GM12872 (cell line): ENCODE data around the gene VPS26C.

ENCODE experiments used
- TF ChIP-seq, protein P1 (sequence below): IDR thresholded peaks from 3 replicates; pipeline ENCODE4 v1.5.1; 2011; ENCODE audit warnings: low read depth, mild to moderate bottlenecking, low read length, moderate library complexity; ENCODE audit not compliant: insufficient read depth

The VPS26C gene

DNA sequence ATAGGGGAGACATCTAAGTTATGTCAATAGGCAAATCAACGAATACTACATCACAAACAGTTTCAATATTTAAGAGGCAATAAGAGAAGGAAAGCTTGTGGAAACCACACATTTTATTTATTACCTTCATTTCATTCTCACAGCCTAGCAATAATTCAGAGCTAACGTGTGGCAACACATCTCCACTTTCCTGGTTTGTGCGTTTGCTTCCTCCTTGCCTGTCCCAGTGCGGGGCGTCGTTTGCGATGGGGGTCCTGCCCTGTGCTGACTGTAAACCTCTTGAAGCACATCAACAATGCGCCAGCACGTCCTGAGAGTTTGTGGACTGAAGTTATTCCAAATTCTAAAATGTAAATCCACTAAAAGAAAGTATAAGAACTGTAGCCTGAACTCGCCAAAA, 14.4 kb upstream of the VPS26C start:
- TF ChIP-seq, protein P1, sequence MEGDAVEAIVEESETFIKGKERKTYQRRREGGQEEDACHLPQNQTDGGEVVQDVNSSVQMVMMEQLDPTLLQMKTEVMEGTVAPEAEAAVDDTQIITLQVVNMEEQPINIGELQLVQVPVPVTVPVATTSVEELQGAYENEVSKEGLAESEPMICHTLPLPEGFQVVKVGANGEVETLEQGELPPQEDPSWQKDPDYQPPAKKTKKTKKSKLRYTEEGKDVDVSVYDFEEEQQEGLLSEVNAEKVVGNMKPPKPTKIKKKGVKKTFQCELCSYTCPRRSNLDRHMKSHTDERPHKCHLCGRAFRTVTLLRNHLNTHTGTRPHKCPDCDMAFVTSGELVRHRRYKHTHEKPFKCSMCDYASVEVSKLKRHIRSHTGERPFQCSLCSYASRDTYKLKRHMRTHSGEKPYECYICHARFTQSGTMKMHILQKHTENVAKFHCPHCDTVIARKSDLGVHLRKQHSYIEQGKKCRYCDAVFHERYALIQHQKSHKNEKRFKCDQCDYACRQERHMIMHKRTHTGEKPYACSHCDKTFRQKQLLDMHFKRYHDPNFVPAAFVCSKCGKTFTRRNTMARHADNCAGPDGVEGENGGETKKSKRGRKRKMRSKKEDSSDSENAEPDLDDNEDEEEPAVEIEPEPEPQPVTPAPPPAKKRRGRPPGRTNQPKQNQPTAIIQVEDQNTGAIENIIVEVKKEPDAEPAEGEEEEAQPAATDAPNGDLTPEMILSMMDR, result no peak

DNA sequence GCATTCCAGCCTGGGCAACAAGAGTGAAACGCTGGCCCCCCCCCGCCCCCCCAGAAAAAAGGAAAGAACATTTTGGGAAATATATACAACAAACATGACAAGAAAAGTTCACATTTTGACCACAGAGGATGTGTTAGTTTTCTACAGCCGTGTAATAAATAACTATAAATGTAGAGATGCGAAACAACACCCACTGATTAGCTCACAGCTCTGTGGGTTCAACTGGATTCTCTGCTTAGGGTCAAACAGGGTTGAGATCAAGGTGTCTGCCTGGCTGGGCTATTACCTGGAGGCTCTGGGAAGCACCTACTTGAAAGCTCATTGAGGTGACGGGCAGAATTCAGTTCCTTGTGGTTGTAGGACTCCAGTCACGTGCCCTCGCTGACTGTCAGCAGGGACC, 11.1 kb upstream of the VPS26C start:
- TF ChIP-seq, protein P1, result no peak

DNA sequence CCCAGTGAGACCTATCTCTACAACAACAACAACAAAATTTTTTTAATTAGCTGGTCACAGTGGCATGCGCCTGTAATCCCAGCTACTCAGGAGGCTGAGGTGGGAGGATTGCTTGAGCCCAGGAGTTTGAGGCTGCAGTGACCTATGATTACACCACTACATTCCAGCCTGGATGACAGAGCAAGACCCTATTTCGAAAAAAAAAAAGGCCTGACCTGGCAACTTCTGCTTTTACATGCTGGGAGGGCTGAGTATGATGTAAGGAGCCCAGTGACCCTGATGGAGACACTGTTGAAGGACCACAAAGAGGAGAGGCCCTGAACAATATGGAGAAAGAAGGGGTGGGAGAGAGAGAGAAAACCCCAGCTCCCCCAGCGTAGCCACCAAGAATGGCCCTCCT, 9.2 kb upstream of the VPS26C start:
- TF ChIP-seq, protein P1, result no peak

DNA sequence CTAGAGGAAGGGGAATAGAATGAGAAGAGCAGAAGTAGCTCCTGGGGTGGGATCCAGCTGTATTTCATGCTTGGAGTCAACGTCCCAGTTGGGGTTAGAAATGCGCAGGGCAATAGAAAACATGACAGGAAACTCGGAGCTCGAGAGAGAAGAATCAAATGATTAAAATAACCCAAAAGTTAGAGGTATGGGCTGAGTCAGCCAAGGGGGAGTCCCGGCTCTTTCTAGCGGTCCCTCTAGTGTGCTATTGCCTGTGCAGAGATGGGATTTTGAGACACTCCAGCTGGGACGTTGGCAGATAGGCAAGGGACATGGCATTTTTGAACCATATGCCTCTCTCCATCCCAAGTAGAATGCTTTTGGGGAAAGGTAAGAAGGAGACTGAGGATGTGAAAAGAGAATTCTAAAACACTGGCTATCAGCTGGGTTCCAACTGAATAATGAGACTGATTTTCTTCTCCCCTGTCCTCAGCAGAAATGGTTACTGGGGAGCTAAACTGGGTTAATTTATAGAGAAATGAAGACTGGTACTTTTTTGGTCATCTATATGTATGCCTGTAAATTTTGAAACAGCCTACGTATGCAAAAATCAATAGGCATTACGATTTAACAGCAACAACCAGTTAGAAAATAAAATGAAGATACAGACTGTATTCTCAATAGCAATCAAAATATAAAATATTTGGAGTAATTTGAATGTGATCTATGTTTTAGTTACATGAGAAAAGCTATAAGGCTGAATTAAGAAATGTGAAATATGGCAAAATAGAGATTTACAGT, 7.0 kb upstream of the VPS26C start:
- TF ChIP-seq, protein P1, result no peak

DNA sequence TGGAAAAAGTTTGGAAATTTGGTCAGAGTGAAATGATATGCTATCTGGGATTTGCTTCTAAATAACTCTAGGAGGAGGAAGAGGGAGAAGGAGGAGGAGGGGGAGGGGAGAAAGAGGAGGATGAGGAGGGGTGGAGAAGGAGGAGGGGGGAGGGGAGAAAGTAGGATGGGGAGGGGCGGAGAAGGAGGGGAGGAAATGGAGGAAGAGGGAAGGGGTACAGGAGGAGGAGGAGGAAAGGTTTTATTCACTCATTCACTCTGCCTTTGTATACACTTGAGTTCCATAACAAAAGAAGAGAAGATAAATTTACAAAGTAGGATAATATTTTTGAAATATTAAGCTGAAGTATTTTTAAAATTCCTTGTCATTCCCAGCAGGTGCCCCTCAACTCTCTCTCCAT, 6.3 kb upstream of the VPS26C start:
- TF ChIP-seq, protein P1, result no peak

DNA sequence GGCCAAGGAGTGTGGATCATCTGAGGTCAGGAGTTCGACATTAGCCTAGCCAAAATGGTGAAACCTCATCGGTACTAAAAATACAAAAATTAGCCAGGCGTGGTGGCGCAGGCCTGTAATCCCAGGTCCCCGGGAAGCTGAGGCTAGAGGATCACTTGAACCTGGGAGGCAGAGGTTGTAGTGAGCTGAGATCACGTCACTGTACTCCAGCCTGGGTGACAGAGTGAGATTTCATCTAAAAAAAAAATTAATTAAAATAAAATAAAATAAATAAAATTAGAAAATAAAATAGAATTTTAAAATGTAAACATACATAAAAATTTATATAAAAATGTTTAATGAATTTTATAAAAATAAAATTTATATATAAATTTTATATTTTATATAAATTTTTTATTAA, 5.8 kb upstream of the VPS26C start:
- TF ChIP-seq, protein P1, result no peak

DNA sequence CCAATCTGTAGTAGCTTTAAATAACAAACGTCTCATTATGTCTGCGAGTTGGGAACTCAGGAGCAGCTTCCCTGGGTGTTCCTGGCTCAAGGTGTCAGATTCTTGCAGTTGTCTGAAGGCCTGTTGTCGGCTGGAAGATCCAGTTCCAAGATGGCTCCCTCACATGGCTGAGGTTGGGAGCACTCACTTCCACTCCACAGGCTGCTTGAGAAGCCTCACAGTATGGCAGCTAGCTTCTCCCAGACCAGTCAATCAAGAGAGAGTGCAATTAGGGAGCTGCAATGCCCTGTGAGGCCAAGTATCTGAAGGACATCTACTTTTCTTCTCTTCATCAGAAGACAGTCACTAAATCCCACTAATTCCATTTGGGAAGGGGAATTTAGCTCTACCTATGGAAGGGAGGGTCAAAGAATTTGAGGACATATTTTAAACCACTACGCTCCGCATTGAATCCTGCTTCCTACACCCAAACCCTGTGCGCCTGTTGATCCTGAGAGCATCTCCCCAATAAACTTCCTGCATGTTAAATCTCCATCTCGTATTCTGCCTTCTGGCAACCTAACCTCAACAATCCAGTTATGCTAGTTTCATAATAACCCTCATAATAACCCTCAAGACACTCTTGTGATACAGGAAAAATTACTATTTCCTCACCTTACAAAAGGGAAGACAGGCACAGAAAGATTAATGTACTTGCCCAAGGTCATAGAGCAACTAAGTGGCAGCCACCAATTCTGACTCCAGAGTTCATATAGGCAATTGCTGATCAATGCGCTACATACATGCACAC, 3.6 kb upstream of the VPS26C start:
- TF ChIP-seq, protein P1, result no peak
